NT2/D1 (cell line): Measurements from ENCODE around the gene TSC2.
"Not testable (repeated sequence)": the region's sequence is repeated elsewhere in the genome, so short reads cannot be mapped to it uniquely, and the experiment has no call there.

ENCODE experiments used
- DNase-seq: peaks from one replicate; pipeline ENCODE4 v3.0.0-alpha.2; 2011; ENCODE audit warnings: low read depth, low spot score
- H3K27me3 ChIP-seq: 2 replicates; pipeline ENCODE4 v1.6.0; 2011; ENCODE audit warnings: mild to moderate bottlenecking; ENCODE audit not compliant: insufficient read length, insufficient read depth
- H3K36me3 ChIP-seq: 2 replicates; pipeline ENCODE4 v1.6.1; 2011; ENCODE audit warnings: mild to moderate bottlenecking, low read length, mixed read lengths; ENCODE audit not compliant: insufficient read depth, insufficient read length
- H3K4me1 ChIP-seq: 2 replicates; pipeline ENCODE4 v1.5.1; 2011; ENCODE audit not compliant: insufficient read depth, insufficient read length
- H3K4me3 ChIP-seq: 2 replicates; pipeline ENCODE4 v1.5.1; 2011; ENCODE audit warnings: low read depth; ENCODE audit not compliant: insufficient read length
- H3K9ac ChIP-seq: 2 replicates; pipeline ENCODE4 v1.6.0; 2011; ENCODE audit warnings: low read depth; ENCODE audit not compliant: insufficient read length
- H3K9me3 ChIP-seq: 2 replicates; pipeline ENCODE4 v1.5.1; 2011; ENCODE audit warnings: mild to moderate bottlenecking, low read length; ENCODE audit not compliant: insufficient read depth

The TSC2 gene

DNA sequence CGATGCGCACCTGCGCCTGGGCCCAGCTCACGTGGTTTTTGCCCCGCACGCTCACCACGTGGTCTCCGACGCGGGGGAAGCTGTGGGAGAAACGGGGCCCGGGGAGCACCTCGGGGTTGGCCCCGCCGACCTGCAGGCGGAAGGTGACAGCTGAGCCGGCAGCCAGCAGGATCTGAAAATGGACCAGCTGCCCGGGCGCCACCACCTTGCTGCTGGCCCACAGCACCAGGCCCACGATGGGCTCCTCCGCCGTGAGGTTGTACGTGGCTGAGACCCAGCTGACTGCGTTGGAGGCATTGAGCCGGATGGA, 61.4 kb downstream of the TSC2 start:
- not testable (repeated sequence) for DNase-seq, H3K9ac ChIP-seq, H3K4me1 ChIP-seq, H3K4me3 ChIP-seq, H3K9me3 ChIP-seq, H3K27me3 ChIP-seq
- H3K36me3 ChIP-seq, result peaks cover 49% of the 10 kb centered on the region

DNA sequence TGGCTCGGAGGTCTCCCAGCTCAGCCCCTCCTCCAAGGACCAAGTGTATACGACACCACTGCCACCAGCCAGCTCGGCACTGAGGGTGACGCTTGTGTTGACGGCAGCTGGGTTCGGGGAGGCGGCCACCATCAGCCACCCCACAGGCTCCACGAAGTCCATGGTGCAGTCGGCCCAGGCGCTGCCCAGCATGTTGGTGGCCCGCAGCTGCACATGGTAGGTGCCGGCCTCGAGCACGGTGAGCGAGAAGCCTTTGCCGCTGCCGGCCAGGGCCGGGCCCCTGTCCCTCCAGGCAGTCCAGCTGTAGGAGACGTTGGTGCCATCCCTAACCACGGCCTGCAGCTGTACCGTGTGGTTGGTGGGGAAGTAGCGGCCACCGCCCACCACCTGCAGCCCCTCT, 62.1 kb downstream of the TSC2 start:
- not testable (repeated sequence) for H3K4me1 ChIP-seq, H3K4me3 ChIP-seq, DNase-seq, H3K27me3 ChIP-seq, H3K9ac ChIP-seq, H3K9me3 ChIP-seq
- peaks cover 49% of the 10 kb centered on the region for H3K36me3 ChIP-seq

DNA sequence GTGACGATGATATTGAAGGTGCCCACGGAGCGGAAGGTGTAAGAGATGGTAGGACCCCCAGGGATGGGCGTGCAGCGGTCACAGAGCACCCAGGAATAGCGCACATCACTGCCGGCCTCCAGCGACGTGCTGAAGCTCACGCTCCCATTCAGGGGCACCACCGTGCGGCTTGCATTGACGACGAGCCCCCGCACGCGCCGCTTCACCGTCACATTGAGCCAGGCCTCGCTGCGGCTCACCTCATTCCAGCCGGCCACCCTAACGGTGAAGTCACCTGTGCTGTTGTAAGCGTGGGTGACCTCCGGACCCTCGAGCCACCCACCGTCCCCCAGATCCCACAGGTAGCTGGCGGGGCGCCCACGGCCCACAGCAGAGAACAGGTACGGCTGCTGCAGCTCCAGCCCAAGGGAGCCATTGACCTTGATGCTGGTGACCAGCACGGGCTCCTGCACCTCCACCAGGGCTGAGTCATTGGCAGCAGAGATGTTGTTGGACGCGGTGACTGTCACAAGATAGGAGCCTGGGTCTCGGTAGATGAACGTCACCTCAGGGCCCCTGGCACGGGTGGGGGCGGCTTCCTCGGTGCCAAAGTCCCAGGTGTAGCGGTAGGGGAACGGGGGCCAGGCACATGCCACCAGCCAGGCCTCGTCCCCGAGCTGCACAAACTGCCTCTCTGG, 62.7 kb downstream of the TSC2 start:
- not testable (repeated sequence) for H3K9ac ChIP-seq, H3K9me3 ChIP-seq, H3K27me3 ChIP-seq, H3K4me3 ChIP-seq, DNase-seq, H3K4me1 ChIP-seq
- H3K36me3 ChIP-seq, result peaks cover 45% of the 10 kb centered on the region

DNA sequence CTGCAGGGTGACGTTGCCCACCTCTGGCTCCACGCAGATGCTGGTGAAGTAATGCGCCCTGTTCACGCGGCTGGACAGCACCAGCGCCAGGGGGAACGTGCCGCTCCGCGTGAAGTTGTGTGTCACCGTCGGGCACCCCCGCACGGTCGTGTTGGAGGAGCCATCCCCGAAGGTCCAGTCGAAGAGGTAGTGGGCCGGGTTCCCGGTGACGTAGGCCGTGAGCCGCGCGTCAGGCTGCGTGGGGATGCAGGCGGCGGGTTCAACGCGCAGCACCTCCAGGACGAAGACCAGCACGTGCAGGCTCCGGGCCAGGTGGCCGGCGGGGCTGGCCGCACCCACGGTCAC, 63.2 kb downstream of the TSC2 start:
- H3K4me3 ChIP-seq, DNase-seq, H3K27me3 ChIP-seq, H3K9ac ChIP-seq, H3K4me1 ChIP-seq, H3K9me3 ChIP-seq: not testable (repeated sequence)
- H3K36me3 ChIP-seq, result peaks cover 42% of the 10 kb centered on the region

DNA sequence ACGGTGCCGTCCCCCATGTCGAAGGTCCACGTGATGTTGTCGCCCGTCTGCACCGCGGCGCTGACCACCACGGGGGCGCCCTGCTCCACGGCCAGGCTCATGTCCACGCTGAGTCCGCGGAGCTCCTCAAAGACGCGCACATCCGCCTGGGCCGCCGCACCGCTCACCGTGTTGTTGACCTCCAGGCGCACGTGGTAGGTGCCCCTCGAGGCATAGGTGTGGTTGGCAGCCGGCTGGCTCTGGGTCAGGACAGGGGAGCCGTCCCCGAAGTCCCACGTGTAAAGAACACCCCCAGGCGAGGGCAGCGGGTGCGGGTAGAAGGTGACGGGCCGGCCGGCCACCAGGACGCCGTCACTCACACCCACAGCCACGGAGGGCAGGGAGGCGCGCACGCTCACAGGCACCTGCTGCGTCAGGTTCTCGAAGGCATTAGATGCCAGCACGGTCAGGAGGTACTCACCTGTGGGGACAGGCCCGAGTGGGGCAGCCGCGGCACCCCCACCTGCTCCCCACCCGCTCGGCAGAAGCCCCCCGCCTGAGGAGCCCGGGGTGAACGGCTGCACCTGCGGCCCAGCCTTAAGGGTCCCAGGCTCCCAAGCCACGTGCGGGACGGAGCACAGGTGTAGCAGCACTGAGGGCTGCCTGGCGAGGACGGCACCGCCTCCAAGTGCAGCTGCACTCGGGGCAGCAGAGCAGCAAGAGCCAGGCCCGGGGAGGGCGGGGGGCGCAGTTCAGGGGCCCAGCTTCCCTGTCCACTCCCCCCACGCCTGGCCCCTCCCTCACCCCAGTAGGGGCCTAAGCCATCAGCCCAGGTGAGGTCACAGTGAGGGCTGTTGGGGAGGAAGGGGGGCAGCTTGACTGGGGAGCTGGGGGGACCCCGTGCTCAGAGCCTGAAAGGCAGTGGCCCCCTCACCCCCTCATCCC, 63.9 kb downstream of the TSC2 start:
- H3K27me3 ChIP-seq, DNase-seq, H3K4me3 ChIP-seq, H3K9me3 ChIP-seq, H3K9ac ChIP-seq, H3K4me1 ChIP-seq: not testable (repeated sequence)
- peaks cover 42% of the 10 kb centered on the region for H3K36me3 ChIP-seq

DNA sequence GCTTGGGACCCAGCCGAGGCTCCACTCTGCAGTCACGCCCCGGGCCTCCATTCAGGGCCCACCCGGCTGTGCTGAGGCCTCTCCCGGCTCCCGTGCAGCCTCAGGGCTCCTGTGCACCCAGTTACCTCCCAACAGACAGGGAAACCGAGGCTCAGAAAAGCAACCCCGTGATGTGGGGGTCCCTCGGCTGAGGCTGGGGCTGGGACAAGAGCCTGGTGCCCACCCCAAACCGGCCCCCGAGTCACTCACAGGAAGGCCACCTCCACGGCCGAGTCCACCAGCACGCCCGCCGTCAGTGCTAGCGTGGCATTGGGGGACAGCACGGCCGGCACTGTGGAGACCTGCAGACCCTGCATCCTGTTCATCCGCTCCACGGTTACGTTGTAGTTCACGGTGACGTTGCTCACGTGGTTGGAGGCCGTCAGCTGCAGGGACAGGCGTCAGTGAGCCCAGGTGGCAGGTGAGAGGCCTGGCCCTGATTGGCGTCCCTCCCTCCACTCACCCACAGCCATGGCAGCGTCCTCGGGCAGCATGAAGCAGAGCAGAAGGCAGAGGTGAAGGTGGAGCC, 64.8 kb downstream of the TSC2 start:
- H3K9me3 ChIP-seq, H3K4me1 ChIP-seq, H3K27me3 ChIP-seq, H3K4me3 ChIP-seq, H3K9ac ChIP-seq, DNase-seq: not testable (repeated sequence)
- peaks cover 36% of the 10 kb centered on the region for H3K36me3 ChIP-seq

DNA sequence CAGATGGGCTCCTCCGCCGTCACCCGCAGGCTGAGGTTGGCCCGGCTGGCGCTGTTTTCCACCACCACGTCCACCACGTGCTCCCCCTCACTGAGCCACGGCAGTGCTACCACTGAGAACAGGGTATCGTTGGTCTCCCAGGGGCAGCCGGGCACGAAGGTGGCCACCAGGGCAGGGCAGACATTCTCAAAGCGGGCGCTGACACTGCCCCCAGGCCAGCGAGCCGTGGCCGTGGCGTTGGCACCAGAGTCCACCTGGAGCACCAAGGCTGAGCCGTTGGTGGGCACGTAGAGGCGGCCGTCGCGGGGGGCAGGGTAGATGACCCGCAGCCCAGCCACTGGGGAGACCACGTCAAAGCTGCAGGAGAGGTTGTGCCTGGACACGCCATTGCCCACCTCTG, 66.4 kb downstream of the TSC2 start:
- H3K9me3 ChIP-seq, H3K4me3 ChIP-seq, H3K9ac ChIP-seq, H3K4me1 ChIP-seq, H3K27me3 ChIP-seq, DNase-seq: not testable (repeated sequence)
- H3K36me3 ChIP-seq, result peaks cover 24% of the 10 kb centered on the region

DNA sequence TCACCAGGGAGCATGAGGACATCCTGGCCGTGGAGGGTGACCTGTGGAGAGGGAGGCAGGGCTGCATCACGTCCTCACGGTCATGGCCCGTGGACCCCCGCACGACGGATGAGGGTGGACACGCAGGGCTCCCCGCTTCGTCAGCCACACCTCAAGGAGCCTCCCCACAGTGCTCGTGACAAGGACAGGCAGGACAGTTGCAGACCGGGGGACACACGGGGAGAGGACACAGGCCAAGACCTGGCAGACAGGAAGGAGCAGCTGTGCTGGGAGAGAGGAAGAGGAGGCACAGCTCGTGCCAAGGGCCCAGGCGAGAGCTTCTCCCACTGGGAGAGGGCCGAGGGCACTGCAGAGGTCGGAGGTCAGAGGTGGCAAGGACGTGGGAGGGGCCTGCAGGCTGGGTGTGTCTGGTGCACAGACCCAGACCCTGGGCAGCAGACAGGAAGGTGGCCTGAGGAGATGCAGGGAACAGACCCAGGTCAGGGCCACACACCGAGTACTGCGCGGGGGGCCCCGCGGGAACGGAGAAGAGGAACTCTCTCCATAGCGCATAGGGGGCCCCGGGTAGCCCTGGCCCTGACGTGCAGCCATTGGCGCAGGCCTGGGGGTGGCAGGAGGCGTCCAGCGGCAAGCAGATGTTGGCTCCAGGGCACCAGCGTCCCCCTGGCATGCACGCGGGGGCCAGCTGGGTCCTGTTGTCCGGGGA, 67.3 kb downstream of the TSC2 start:
- not testable (repeated sequence) for H3K4me3 ChIP-seq, DNase-seq, H3K4me1 ChIP-seq, H3K9me3 ChIP-seq, H3K27me3 ChIP-seq, H3K9ac ChIP-seq
- H3K36me3 ChIP-seq, result peaks cover 23% of the 10 kb centered on the region
